NCI-H748 treated with DMSO at 0.1 percent for 48 hours (cell line): ENCODE data around the gene DAB2.

Experiments
- DNase-seq: peaks from one replicate; lab custom pipeline; 2025; lab: John Stamatoyannopoulos, UW

The DAB2 gene

DNA sequence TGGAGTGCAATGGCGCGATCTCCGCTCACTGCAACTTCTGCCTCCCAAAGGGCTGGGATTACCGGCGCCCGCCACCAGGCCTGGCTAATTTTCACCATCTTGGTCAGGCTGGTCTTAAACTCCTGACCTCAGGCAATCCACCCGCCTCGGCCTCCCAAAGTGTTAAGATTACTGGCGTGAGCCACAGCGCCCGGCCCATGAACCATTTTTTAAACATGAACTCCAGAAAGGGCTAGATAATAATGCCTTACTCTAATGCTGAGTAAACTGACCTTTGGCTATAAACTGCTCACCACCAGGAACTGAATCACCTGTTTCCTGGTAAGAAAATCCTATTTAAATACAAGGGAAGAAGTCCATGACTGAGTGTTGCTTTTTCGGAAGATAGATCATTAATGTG, 23.2 kb upstream of the DAB2 start:
- no peak for DNase-seq

- DNase-seq, result no peak
Observed at GRCh38 chr5:39447059-39447458, 22.3 kb upstream of the DAB2 start.

DNA sequence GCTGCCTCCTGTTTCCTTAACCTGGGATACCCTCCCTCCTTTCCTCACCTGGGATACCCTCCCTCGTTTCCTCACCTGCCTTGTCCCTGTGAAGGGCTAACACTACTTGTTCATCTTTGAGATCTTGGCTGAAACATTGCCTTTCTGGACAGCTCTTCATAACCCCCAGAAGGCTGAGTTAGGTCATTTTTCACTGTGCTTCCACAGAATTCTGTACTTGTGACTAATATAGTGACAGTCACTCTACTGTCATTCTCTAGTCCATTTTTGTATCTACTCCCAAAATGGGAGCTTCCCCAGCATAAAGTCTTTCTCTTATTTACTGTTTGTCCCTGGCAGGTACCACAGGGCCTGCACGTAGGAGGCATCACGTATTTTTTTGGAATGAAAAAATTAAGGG, 21.5 kb upstream of the DAB2 start:
- no peak for DNase-seq

- DNase-seq, result no peak
Observed at GRCh38 chr5:39443911-39444310, 19.1 kb upstream of the DAB2 start.

- no peak for DNase-seq
Observed at GRCh38 chr5:39442991-39443390, 18.2 kb upstream of the DAB2 start.

- no peak for DNase-seq
Observed at GRCh38 chr5:39441838-39442237, 17.1 kb upstream of the DAB2 start.

- no peak for DNase-seq
Observed at GRCh38 chr5:39440958-39441624, 16.3 kb upstream of the DAB2 start.

DNA sequence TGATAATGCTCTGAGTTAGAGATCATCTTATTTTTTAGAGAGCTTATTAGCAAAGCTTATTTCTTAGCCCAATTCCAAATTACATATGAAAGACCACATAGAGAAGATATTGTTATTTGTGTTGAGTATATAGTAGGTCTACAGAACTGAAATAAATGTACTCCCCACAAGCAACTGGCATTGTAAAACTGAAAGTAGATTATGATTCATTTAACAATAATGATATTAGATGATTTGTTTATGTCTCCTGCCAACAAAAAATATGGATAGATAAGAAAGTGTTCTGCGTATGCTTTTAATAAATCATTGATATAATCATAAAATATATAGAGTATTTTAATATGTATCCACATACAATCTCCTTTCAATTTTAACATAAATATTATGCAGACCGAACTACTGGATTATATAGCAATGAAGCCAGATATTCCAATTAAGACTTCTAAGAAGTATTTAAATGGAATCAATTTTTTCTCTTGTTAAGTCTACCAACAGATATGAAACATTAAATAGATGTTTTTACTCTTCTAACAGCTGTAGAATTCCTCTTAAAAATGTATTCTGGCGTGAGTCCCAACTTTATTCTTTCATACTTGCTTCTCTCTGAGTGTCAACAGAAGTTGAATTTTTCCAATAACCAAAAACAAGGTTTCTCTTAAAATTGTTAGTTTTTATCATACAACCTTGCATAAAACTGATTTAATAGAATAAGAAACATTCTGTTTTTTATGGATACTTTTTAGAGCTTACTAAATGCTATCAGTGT, 15.6 kb upstream of the DAB2 start:
- DNase-seq, result no peak

DNA sequence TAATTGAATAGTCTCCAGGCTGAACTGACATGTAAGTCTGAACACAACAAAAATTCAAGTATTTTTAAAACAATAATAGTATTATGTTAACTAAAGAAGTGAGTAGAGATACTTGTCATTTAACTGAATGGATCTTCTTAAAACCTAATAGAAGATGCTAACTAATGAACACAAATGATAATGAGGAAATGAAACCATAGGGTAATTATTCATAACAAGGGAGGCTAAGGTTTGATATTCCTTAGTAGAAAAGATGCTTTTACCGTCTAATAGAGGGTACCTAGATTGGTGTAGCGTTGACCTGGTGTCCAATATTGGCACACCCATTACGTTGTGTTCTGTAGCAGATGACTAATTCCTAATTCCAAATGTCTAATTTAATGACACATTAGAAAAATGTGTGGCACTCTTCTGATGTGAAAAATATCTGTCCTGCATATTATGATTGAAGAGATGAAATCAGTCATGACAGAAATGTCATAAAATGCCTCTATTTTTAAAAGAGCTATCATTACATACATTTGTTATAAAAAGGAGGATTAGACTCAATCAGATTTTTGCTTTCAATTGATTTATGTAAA, 14.9 kb upstream of the DAB2 start:
- DNase-seq, result no peak

DNA sequence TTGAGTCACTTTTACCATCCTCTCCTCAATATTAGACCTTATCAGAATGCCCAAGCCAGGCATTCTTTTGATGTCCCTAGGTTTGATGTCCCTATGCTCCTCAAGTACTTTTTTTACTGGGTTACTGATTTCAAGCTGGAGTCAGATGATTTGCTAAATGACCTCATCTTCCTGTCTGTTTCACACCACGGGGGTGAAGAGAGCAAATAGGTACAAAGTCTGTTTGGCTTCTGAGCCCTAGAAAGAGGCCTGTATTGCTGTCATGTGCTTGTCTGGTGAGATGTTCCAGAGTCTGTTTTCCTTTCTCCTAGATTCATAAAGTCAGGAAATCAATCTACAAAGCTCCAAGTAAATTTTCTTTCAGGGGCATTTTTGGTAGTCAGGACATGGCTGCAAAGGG, 12.7 kb upstream of the DAB2 start:
- DNase-seq, result no peak

GRCh38 chr5:39433848-39434247, 9.1 kb upstream of the DAB2 start:
- DNase-seq, result no peak

- no peak for DNase-seq
Observed at GRCh38 chr5:39432696-39433530, 8.1 kb upstream of the DAB2 start.

DNA sequence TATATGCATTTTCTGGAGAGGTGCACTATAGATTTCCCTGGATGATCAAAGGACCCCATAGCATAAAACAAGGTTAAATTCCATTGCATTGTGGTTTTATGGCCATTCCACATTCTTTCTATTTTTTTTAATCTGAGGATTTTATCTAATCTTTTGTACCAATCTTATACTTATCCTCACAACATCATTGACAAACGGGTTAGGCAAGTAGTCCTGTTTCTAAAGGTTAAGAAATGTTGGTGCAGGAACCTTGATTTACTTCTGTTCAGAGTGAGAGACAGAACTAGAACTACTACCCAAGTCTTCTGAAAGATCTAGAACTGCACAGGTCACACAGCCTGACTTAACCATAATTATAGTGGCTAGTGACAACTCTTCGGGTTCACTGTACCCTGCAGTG, 5.7 kb upstream of the DAB2 start:
- no peak for DNase-seq

DNA sequence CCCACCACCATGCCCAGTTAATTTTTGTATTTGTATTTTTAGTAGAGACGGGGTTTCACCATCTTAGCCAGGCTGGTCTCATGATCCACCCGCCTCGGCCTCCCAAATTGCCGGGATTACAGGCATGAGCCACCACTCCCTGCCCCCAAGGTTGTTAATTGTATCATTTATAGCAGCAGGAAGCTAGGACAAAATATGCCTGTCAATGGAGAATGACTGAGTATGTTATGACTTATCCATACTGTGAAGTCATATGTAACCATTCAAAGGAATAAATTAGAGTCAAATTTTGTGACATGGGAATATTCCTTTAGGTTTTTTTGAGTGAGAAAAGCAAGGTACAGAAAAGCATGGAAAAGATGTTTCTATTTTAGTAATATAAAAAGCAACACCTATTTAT, 3.9 kb upstream of the DAB2 start:
- no peak for DNase-seq

- DNase-seq, result no peak
Observed at GRCh38 chr5:39427633-39428032, 2.9 kb upstream of the DAB2 start.

DNA sequence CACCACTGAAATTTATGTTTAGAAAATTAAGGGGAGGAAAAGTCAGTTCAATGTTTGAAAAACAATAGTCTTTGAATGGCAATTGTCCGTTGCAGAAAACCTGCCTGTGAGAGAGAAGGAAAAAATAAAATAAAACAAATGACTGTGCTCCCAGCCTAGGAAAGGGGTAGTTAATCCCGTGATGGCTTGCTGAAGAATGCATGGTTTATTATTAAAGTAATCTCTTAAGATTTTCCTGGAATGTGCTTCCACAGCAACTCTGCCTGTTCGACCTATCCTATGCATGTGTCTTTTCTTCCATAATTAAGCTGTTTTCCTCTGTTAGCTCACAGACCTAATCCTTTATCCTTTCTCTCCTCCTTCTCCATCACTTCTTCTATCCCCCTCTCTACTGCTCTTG, 2.4 kb upstream of the DAB2 start:
- no peak for DNase-seq

GRCh38 chr5:39426746-39427105, 1.9 kb upstream of the DAB2 start:
- no peak for DNase-seq

DNA sequence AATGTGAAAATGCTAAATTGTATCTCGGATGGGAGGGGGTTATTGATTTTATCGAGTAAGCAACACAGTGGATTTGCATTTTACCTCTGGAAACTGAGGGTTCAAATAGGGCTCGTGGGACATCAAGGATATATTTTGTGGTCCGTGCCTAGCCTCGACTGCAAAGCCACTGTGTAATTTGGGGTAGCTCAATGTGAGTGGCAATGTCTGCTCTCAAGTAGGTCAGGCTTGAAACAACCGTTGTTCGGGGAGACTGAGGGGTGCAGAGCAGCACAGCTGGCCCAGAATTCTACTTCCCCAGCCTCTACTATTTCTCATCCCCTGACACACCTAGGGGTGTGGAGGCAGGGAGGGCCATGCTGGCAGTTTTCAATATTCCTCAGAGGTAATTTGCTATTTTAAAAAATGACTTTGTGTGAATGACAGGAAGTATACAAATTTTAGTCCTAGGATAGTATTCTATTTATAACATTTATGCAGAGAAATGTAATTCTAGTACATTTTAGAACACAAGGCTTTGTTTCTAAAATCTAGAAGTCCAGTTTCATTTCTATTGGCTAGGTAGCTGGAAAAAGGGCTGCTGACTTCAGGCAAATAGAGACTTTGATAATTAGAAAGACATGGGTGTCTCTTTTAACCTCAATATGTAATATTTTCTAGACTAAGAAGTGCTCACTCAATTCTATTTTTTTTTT, 1.4 kb upstream of the DAB2 start:
- no peak for DNase-seq

- no peak for DNase-seq
Observed at GRCh38 chr5:39423331-39423751, 1.4 kb downstream of the DAB2 start.

DNA sequence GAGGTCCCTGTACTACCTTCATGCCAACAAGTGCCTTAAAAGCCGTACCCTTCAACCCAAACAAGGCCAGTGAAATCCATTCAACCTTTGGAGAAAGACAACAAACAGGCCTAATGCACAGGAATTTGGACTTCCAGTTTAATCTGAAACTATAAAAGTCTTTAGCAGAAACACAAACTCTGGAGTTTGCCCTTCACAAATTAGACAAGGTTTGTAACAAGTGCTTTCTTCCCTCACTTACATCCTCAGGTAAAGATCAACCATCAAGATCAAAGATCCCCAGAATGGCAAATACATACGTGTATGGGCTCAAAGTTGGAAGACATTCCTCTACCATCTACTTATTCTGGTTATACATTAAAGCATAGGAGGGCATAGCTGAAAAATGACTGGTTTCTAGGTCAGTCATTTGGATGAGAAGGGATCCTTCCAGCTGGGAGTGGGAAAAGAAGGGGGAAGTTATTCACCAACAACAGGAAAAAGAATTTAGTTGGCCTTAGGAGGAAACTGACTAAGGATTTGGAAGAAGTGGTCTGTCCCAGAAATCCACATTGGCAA, 2.0 kb downstream of the DAB2 start:
- no peak for DNase-seq

DNA sequence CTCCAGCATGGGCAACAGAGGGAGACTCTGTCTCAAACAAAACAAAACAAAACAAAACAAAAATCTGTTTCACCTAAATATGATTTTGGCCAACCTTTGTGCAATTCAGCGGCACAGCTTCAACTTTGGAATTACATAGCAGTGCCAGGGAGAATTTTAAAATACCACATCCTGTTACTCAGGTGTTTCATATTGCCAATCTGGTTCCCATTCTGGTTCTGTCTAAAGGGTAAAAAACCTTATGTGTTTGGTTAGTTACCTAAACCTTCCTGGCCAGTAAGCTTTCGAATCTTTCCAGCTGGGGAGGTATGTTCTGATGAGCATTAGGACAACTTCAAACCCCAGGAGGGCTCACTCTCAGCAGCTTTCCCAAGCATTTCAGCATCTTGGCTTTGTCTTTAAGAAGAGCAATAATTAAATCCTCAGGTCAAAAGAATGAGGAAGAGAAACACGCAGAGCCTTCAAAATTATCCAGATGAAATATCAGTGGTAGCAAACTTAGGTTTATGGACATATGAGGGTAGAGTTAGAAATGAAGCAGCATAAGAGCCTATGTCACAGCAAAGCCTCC, 2.7 kb downstream of the DAB2 start:
- DNase-seq, result no peak
